Thymus (tissue), 11 donors: ENCODE data around the gene MFN2. TPM values are rescaled to one million over a fixed set of nuclear protein-coding genes. Genes with fewer than 3 reads are reported as not detected.
"Not testable (repeated sequence)": the region's sequence is repeated elsewhere in the genome, so short reads cannot be mapped to it uniquely, and the experiment has no call there.

ENCODE experiments used
- DNase-seq, 9 donors: peaks; one replicate each; pipeline ENCODE4 v3.0.0-alpha.2; 2013; ENCODE audit warnings: low spot score in 9 of 9, low read depth in 6 of 9, missing footprints in 1 of 9
- H3K27ac ChIP-seq, 2 donors: one replicate each; pipeline ENCODE4 v1.5.1; 2013; ENCODE audit warnings: control low read depth in 1 of 2, low read depth in 1 of 2, low read length in 1 of 2, mild to moderate bottlenecking in 1 of 2, moderate library complexity in 1 of 2
- H3K27me3 ChIP-seq, 2 donors: one replicate each; pipeline ENCODE4 v1.5.1; 2013; ENCODE audit warnings: low read length in 1 of 2; ENCODE audit not compliant: control insufficient read depth in 2 of 2, insufficient read depth in 1 of 2
- H3K36me3 ChIP-seq, 2 donors: one replicate each; pipeline ENCODE4 v1.5.1; 2013; ENCODE audit warnings: low read length in 1 of 2, mild to moderate bottlenecking in 1 of 2, moderate library complexity in 1 of 2; ENCODE audit not compliant: control insufficient read depth in 2 of 2, insufficient read depth in 2 of 2
- H3K4me1 ChIP-seq, 2 donors: one replicate each; pipeline ENCODE4 v1.5.1; 2013; ENCODE audit warnings: low read length in 2 of 2; ENCODE audit not compliant: control insufficient read depth in 2 of 2, insufficient read depth in 2 of 2
- H3K4me3 ChIP-seq, 2 donors: one replicate each; pipeline ENCODE4 v1.5.1; 2013; ENCODE audit warnings: low read length in 2 of 2, control low read depth in 1 of 2, mild to moderate bottlenecking in 1 of 2
- H3K9me3 ChIP-seq, 2 donors: one replicate each; pipeline ENCODE4 v1.5.1; 2013; ENCODE audit warnings: low read length in 1 of 2, mild to moderate bottlenecking in 1 of 2; ENCODE audit not compliant: control insufficient read depth in 2 of 2, insufficient read depth in 1 of 2
- WGBS: extraction: QIAGEN DNeasy Blood & Tissue Kit; methylation state at CpG from one replicate; pipeline ENCODE4 v1.1.7; 2013; 5-methylcytosine and 5-hydroxymethylcytosine counted together
- polyA plus RNA-seq: library from polyadenylated mRNA; stranded (reverse); fragments of 200-250 nt; gene quantifications from one replicate; pipeline ENCODE4 v1.2.3, GENCODE V29; 2013
- total RNA-seq: library from RNA; stranded (reverse); fragments of 120-200 nt; gene quantifications from one replicate; pipeline ENCODE4 v1.2.4, GENCODE V29; 2013
- donor health status: healthy.

Gene MFN2
- total and polyA plus RNA-seq, 2 donors, result 25.9 to 27.8 TPM

GRCh38 chr1:12034381-12034801 is 54.1 kb downstream of the MFN2 start:
- Histone ChIP-seq H3K27ac (no peak overlapping the region), H3K4me3 (no peak overlapping the region), H3K4me1 (no peaks in the 10 kb centered on the region), H3K36me3 (peaks cover 14 to 18% of the 10 kb centered on the region in 2 donors), H3K27me3 (no peaks in the 10 kb centered on the region), H3K9me3 (no peaks in the 10 kb centered on the region)
- 64% methylated on average over 7 of the region's 7 CpGs for WGBS
- no peak for DNase-seq

GRCh38 chr1:12035312-12035711 is 55.1 kb downstream of the MFN2 start:
- Histone ChIP-seq H3K27ac (no peak overlapping the region), H3K4me1 (no peaks in the 10 kb centered on the region), H3K36me3 (peaks cover 6 to 9% of the 10 kb centered on the region in 2 donors), H3K9me3 (no peaks in the 10 kb centered on the region), H3K27me3 (no peaks in the 10 kb centered on the region), H3K4me3 (no peak overlapping the region)
- 93% methylated on average over 4 of the region's 4 CpGs for WGBS
- no peak for DNase-seq

- H3K4me1 ChIP-seq, result no peaks in the 10 kb centered on the region
- H3K27me3 ChIP-seq, result no peaks in the 10 kb centered on the region
- no peak overlapping the region for H3K27ac ChIP-seq
- DNase-seq, result no peak
- H3K9me3 ChIP-seq, result no peaks in the 10 kb centered on the region
- WGBS, result 93% methylated on average over 18 of the region's 18 CpGs
- H3K4me3 ChIP-seq, result no peak overlapping the region
- no peaks in the 10 kb centered on the region for H3K36me3 ChIP-seq
These were observed 57.5 kb downstream of the MFN2 start for GRCh38 chr1:12037486-12038355.

GRCh38 chr1:12038356-12039163 is 58.3 kb downstream of the MFN2 start:
- Histone ChIP-seq H3K4me3 (no peak overlapping the region), H3K27me3 (no peaks in the 10 kb centered on the region), H3K27ac (no peak overlapping the region), H3K36me3 (no peaks in the 10 kb centered on the region), H3K9me3 (no peaks in the 10 kb centered on the region), H3K4me1 (no peaks in the 10 kb centered on the region)
- DNase-seq, result no peak
- WGBS, result 95% methylated on average over 17 of the region's 17 CpGs

- Histone ChIP-seq H3K27me3 (no peaks in the 10 kb centered on the region), H3K9me3 (no peaks in the 10 kb centered on the region), H3K4me3 (no peak overlapping the region), H3K27ac (no peak overlapping the region), H3K36me3 (no peaks in the 10 kb centered on the region), H3K4me1 (no peaks in the 10 kb centered on the region)
- no peak for DNase-seq
- 62% methylated on average over 2 of the region's 2 CpGs for WGBS
These were observed 58.9 kb downstream of the MFN2 start for GRCh38 chr1:12039164-12039525.

- not testable (repeated sequence) for H3K4me3 ChIP-seq, H3K27me3 ChIP-seq, H3K36me3 ChIP-seq, H3K27ac ChIP-seq, H3K9me3 ChIP-seq, DNase-seq, H3K4me1 ChIP-seq
- 95% methylated on average over 13 of the region's 13 CpGs for WGBS
These were observed 59.7 kb downstream of the MFN2 start for GRCh38 chr1:12039824-12040456.

- 76% methylated on average over 6 of the region's 6 CpGs for WGBS
- H3K27me3 ChIP-seq, result no peaks in the 10 kb centered on the region
- no peak for DNase-seq
- H3K27ac ChIP-seq, result no peak overlapping the region
- H3K4me1 ChIP-seq, result no peaks in the 10 kb centered on the region
- no peaks in the 10 kb centered on the region for H3K9me3 ChIP-seq
- H3K4me3 ChIP-seq, result no peak overlapping the region
- no peaks in the 10 kb centered on the region for H3K36me3 ChIP-seq
These were observed 60.3 kb downstream of the MFN2 start for GRCh38 chr1:12040457-12041051.

GRCh38 chr1:12044187-12044877 is 64.1 kb downstream of the MFN2 start:
- not testable (repeated sequence) for H3K27me3 ChIP-seq, H3K9me3 ChIP-seq, H3K27ac ChIP-seq, DNase-seq, H3K36me3 ChIP-seq, H3K4me3 ChIP-seq
- H3K4me1 ChIP-seq, result peaks cover 0 to 13% of the 10 kb centered on the region in 2 donors
- 91% methylated on average over 15 of the region's 15 CpGs for WGBS
